ENCODE results near the gene CAPN2.

The CAPN2 gene

DNA sequence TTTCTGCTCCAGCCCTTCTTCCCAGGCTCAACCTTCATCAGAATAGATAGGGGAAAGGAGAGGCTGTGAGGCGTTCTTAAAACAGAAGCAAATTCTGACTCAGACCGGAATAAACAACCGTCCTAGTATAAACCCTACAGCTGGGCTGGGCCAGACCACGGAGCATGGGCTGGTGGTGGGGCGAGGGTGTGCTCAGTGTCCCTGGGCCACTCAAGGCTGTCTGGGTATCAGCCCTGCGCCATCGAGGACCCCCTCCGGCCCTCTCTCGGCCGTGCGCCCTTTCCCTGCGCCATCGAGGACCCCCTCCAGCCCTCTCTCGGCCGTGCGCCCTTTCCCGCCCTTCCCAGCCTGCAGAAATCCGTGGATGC lies 36.0 kb downstream of the CAPN2 start:
- no peak overlapping the region for H3K27ac ChIP-seq (replicated peaks)
- H3K4me3 ChIP-seq (replicated peaks; ENCODE audit: insufficient read depth, low read length) = no peak overlapping the region
- H3K27me3 ChIP-seq (ENCODE audit: insufficient read depth, poor library complexity, severe bottlenecking) = no peaks in the 10 kb centered on the region
- TF ChIP-seq, protein P1, sequence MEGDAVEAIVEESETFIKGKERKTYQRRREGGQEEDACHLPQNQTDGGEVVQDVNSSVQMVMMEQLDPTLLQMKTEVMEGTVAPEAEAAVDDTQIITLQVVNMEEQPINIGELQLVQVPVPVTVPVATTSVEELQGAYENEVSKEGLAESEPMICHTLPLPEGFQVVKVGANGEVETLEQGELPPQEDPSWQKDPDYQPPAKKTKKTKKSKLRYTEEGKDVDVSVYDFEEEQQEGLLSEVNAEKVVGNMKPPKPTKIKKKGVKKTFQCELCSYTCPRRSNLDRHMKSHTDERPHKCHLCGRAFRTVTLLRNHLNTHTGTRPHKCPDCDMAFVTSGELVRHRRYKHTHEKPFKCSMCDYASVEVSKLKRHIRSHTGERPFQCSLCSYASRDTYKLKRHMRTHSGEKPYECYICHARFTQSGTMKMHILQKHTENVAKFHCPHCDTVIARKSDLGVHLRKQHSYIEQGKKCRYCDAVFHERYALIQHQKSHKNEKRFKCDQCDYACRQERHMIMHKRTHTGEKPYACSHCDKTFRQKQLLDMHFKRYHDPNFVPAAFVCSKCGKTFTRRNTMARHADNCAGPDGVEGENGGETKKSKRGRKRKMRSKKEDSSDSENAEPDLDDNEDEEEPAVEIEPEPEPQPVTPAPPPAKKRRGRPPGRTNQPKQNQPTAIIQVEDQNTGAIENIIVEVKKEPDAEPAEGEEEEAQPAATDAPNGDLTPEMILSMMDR (IDR thresholded peaks at IDR 0.05; ENCODE audit: insufficient read depth, low read length) = no peak
- TF ChIP-seq POLR2AphosphoS5 (IDR thresholded peaks at IDR 0.05; ENCODE audit: low read depth) (no peak), GABPA (IDR thresholded peaks at IDR 0.05; ENCODE audit: low read depth) (no peak)
- TF ChIP-seq, protein P2, sequence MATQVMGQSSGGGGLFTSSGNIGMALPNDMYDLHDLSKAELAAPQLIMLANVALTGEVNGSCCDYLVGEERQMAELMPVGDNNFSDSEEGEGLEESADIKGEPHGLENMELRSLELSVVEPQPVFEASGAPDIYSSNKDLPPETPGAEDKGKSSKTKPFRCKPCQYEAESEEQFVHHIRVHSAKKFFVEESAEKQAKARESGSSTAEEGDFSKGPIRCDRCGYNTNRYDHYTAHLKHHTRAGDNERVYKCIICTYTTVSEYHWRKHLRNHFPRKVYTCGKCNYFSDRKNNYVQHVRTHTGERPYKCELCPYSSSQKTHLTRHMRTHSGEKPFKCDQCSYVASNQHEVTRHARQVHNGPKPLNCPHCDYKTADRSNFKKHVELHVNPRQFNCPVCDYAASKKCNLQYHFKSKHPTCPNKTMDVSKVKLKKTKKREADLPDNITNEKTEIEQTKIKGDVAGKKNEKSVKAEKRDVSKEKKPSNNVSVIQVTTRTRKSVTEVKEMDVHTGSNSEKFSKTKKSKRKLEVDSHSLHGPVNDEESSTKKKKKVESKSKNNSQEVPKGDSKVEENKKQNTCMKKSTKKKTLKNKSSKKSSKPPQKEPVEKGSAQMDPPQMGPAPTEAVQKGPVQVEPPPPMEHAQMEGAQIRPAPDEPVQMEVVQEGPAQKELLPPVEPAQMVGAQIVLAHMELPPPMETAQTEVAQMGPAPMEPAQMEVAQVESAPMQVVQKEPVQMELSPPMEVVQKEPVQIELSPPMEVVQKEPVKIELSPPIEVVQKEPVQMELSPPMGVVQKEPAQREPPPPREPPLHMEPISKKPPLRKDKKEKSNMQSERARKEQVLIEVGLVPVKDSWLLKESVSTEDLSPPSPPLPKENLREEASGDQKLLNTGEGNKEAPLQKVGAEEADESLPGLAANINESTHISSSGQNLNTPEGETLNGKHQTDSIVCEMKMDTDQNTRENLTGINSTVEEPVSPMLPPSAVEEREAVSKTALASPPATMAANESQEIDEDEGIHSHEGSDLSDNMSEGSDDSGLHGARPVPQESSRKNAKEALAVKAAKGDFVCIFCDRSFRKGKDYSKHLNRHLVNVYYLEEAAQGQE (IDR thresholded peaks at IDR 0.05; ENCODE audit: insufficient replicate concordance, low read depth) = no peak
- DNase-seq (ENCODE audit: low read depth in 1 of 2, low spot score in 1 of 2) = no peak

DNA sequence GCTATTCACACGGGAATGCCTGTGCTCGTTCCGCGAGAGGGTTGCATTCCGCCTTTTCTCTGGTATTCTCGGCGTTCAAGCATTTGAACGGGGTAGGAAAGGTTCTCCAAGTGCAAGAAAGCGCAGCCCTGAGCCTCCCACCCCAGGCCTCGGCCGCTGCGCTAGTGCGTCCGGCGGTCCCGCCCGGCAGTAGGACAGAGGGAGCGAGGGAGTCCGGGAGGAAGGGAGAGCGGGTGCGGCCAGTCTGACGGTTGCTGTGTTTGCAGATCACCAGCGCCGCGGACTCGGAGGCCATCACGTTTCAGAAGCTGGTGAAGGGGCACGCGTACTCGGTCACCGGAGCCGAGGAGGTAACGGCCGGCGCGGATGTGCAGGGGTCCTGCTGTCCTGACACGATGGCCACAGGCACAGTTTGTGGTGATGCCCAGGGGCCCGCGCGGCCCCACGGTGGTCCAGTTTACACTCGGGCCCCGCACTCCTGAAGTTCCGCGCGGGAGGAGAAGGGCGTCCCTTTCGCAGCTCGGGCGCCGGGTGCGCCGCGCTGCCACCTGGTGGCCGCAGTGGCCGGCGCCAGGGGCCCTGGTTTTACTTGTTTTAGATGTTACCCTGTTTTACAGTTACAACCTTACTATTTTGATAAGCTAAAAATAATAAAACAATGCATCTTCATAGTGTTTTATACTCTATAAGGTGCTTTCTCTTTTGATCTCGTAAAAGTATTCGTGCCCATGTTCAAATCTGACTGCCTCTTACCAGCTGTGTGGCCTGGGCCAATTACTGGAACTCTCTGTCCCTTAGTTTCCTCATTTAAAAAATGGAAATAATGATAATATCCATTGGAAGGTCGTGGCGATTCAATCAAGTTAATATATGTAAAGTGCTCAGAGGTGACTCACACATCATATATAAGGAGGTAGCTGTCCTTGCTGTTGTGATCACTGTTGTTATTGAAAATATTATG lies 36.7 kb downstream of the CAPN2 start:
- Histone ChIP-seq H3K27ac (replicated peaks) (no peak overlapping the region), H3K27me3 (ENCODE audit: insufficient read depth, poor library complexity, severe bottlenecking) (no peaks in the 10 kb centered on the region), H3K4me3 (replicated peaks; ENCODE audit: insufficient read depth, low read length) (peak overlapping the region; percentile 45)
- TF ChIP-seq SPI1 (IDR thresholded peaks at IDR 0.05; ENCODE audit: borderline replicate concordance, low read depth) (no peak), GABPA (IDR thresholded peaks at IDR 0.05; ENCODE audit: low read depth) (no peak)
- TF ChIP-seq, protein P1 (IDR thresholded peaks at IDR 0.05; ENCODE audit: insufficient read depth, low read length) = peak; percentile 76
- TF ChIP-seq, protein P2 (IDR thresholded peaks at IDR 0.05; ENCODE audit: insufficient replicate concordance, low read depth) = no peak
- peak; percentile 29 to 42 for DNase-seq (ENCODE audit: low read depth in 1 of 2, low spot score in 1 of 2)

DNA sequence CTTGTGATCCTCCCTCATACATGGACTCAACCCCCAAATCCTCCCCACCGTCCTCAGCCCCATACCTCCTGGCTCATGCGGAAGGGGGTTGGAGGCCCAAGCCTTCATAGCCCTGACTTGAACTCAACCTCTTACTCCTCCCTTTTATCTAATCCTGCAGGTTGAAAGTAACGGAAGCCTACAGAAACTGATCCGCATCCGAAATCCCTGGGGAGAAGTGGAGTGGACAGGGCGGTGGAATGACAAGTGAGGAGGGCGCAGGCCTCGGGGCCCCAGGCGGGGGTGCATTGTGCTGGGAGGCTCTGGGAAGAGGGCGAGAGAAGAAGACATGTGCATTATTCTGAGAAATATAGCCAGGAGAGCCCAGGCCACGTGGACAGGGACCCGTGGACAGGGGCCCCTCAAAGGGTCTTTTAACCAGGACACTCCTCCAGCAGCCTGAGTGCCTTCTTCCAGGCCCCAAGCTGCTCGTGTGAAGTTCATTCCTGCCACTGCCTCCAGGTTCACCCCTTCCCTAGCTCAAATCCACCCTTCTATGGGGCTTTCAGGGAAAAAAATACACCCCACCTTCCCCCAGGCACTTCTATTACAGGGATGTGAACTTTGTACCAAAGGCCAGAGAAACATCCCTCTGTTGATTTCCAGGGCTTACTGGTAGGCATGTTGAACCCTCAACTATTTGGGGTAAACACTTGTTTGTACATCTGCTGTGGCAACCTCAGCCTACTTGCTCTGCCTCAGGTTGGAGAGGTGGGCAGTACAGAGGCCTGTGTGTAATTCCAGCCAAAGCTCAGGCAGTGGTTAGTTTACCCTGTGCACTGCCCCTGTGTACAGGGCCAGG lies 38.6 kb downstream of the CAPN2 start:
- no peak overlapping the region for H3K27ac ChIP-seq (replicated peaks)
- H3K27me3 ChIP-seq (ENCODE audit: insufficient read depth, poor library complexity, severe bottlenecking) = no peaks in the 10 kb centered on the region
- TF ChIP-seq, protein P2 (IDR thresholded peaks at IDR 0.05; ENCODE audit: insufficient replicate concordance, low read depth) = no peak
- TF ChIP-seq SPI1 (IDR thresholded peaks at IDR 0.05; ENCODE audit: borderline replicate concordance, low read depth) (no peak), GABPA (IDR thresholded peaks at IDR 0.05; ENCODE audit: low read depth) (no peak), POLR2AphosphoS5 (IDR thresholded peaks at IDR 0.05; ENCODE audit: low read depth) (no peak)
- TF ChIP-seq, protein P1 (IDR thresholded peaks at IDR 0.05; ENCODE audit: insufficient read depth, low read length) = no peak
- no peak overlapping the region for H3K4me3 ChIP-seq (replicated peaks; ENCODE audit: insufficient read depth, low read length)
- DNase-seq (ENCODE audit: low read depth in 1 of 2, low spot score in 1 of 2) = no peak
